ENCODE measurements around the gene ETNPPL.

Gene ETNPPL

GRCh38 chr4:108762559-108763225 lies at the start of gene ETNPPL:
Gene ETNPPL, minus strand, starts transcription at chr4:108763053. Its CDS starts 155 bp downstream, at chr4:108762898.
- DNase-seq (ENCODE audit: low read depth): no peak
- peak within 1 kb of the TSS; percentile 27 for H3K4me3 ChIP-seq (ENCODE audit: low read length)
- TF ChIP-seq CTCF (IDR thresholded peaks at IDR 0.05; ENCODE audit: insufficient read depth, low read depth, low read length, missing control alignments): no peak

- DNase-seq (ENCODE audit: low read depth): no peak
- no peak for TF ChIP-seq CTCF (IDR thresholded peaks at IDR 0.05; ENCODE audit: insufficient read depth, low read depth, low read length, missing control alignments)
- H3K4me3 ChIP-seq (ENCODE audit: low read length): no peak overlapping the region
Observed at GRCh38 chr4:108811486-108811885, 48.6 kb upstream of the ETNPPL start.

- DNase-seq (ENCODE audit: low read depth): no peak
- no peak overlapping the region for H3K4me3 ChIP-seq (ENCODE audit: low read length)
- TF ChIP-seq CTCF (IDR thresholded peaks at IDR 0.05; ENCODE audit: insufficient read depth, low read depth, low read length, missing control alignments): no peak
Observed at GRCh38 chr4:108810087-108810486, 47.2 kb upstream of the ETNPPL start.

- TF ChIP-seq CTCF (IDR thresholded peaks at IDR 0.05; ENCODE audit: insufficient read depth, low read depth, low read length, missing control alignments): no peak
Observed at GRCh38 chr4:108804648-108805273, 41.9 kb upstream of the ETNPPL start.

GRCh38 chr4:108799306-108799705 lies 36.5 kb upstream of the ETNPPL start:
- no peak for TF ChIP-seq CTCF (IDR thresholded peaks at IDR 0.05; ENCODE audit: insufficient read depth, low read depth, low read length, missing control alignments)
- H3K4me3 ChIP-seq (ENCODE audit: low read length): no peak overlapping the region
- DNase-seq (ENCODE audit: low read depth): no peak

More at GRCh38 chr4:108804648-108805273, 41.9 kb upstream of the ETNPPL start:
- DNase-seq (ENCODE audit: low read depth): no peak
- H3K4me3 ChIP-seq (ENCODE audit: low read length): no peak overlapping the region

- H3K4me3 ChIP-seq (ENCODE audit: low read length): no peak overlapping the region
- no peak for TF ChIP-seq CTCF (IDR thresholded peaks at IDR 0.05; ENCODE audit: insufficient read depth, low read depth, low read length, missing control alignments)
- no peak for DNase-seq (ENCODE audit: low read depth)
Observed at GRCh38 chr4:108796173-108796572, 33.3 kb upstream of the ETNPPL start.
